Spleen (tissue), 11 donors: Measurements from ENCODE around the gene OCRL. TPM values are rescaled to one million over a fixed set of nuclear protein-coding genes. Genes with fewer than 3 reads are reported as not detected.

Experiments
- DNase-seq: peaks from one replicate; pipeline ENCODE4 v3.0.0-alpha.2; 2020
- H3K27ac ChIP-seq, 8 donors: fragments of 200-600 bp; sonication (generic) in 7 of 8; 1 replicate in 4 of 8; 2 replicates in 4 of 8; pipeline versions ENCODE4 v1.5.0 to v1.8.0; 2016 to 2021; ENCODE audit warnings: inconsistent platforms in 4 of 8, mild to moderate bottlenecking in 4 of 8, moderate library complexity in 1 of 8
- H3K27me3 ChIP-seq, 7 donors: fragments of 200-600 bp; sonication (generic) in 6 of 7; replicated peaks in 1 of 7; 1 replicate in 4 of 7; 2 replicates in 3 of 7; pipeline versions ENCODE4 v1.5.0 to v1.8.0; 2016 to 2021; ENCODE audit warnings: inconsistent platforms in 3 of 7, mild to moderate bottlenecking in 1 of 7
- H3K36me3 ChIP-seq, 6 donors: fragments of 200-600 bp; sonication (generic) in 5 of 6; 1 replicate in 4 of 6; 2 replicates in 2 of 6; pipeline versions ENCODE4 v1.5.0 to v1.8.0; 2016 to 2021; ENCODE audit warnings: inconsistent platforms in 2 of 6
- H3K4me1 ChIP-seq, 6 donors: fragments of 200-600 bp; sonication (generic) in 5 of 6; 1 replicate in 3 of 6; 2 replicates in 3 of 6; pipeline versions ENCODE4 v1.5.0 to v1.8.0; 2016 to 2021; ENCODE audit warnings: inconsistent platforms in 3 of 6
- H3K4me3 ChIP-seq, 8 donors: fragments of 200-600 bp; sonication (generic) in 7 of 8; 1 replicate in 4 of 8; 2 replicates in 4 of 8; pipeline versions ENCODE4 v1.5.0 to v1.8.0; 2016 to 2021; ENCODE audit warnings: inconsistent platforms in 4 of 8, mild to moderate bottlenecking in 4 of 8, moderate library complexity in 2 of 8
- H3K9me3 ChIP-seq, 8 donors: fragments of 200-600 bp; sonication (generic) in 7 of 8; 1 replicate in 4 of 8; 2 replicates in 4 of 8; pipeline versions ENCODE4 v1.5.0 to v1.8.0; 2016 to 2021; ENCODE audit warnings: inconsistent platforms in 4 of 8
- POLR2A ChIP-seq, 3 donors: fragments of 450-650 bp; IDR thresholded peaks; one replicate each; pipeline ENCODE4 v1.5.1; 2017; ENCODE audit warnings: antibody characterized with exemption in 3 of 3, mild to moderate bottlenecking in 1 of 3
- POLR2AphosphoS5 ChIP-seq, 3 donors: sonication (generic); formaldehyde crosslinking; IDR thresholded peaks; one replicate each; pipeline ENCODE4 v1.5.1; 2017; ENCODE audit warnings: antibody characterized with exemption in 3 of 3
- WGBS, 5 donors: extraction: QIAGEN DNeasy Blood & Tissue Kit in 3 of 5; methylation state at CpG; one replicate each; pipeline versions ENCODE4 v1.1.5 to v1.1.7; 2013 to 2018; 5-methylcytosine and 5-hydroxymethylcytosine counted together
- intact Hi-C: fragments of 100-400 bp; cut with DNase I; formaldehyde crosslinking; loops from one replicate; pipeline ENCODE4 v1.15.0; 2023; ENCODE audit warnings: low total_unique reads
- polyA plus RNA-seq, 3 donors: library from polyadenylated mRNA; stranded (reverse); fragments of 200-250 nt; gene quantifications; one replicate each; pipeline ENCODE4 v1.2.1, GENCODE V29; 2013
- total RNA-seq, 7 donors: library from RNA; depleted of rRNA in 3 of 7; stranded (reverse); fragments of >200 nt in 3 of 7; fragmentation: NEBNext Ultra II Directional in 4 of 7; extraction: Animal tissue kit (Norgen Biotek cat#: 25700) in 4 of 7; gene quantifications; one replicate each; pipeline versions ENCODE4 v1.1.0 to v1.2.1, GENCODE V29; 2016 to 2021
- TF ChIP-seq, protein P1 (sequence below), 11 experiments: fragments of 200-600 bp in 7 of 11; fragments of 450-650 bp in 4 of 11; sonication (generic) in 4 of 11; IDR thresholded peaks in 8 of 11; conservative IDR thresholded peaks in 3 of 11; 1 replicate in 7 of 11; 2 replicates in 4 of 11; pipeline versions ENCODE4 v1.4.0 to v1.8.0; 2016 to 2021; ENCODE audit warnings: antibody characterized with exemption in 11 of 11, inconsistent platforms in 4 of 11, mild to moderate bottlenecking in 1 of 11
- donor health status: healthy with polysubstance abuse.
- donor health status: DM: no; HTN: no; CAD: no; lungs with moderate emphysema.
- donor health status: DM: no; HTN: no; CAD: no.
- donor health status: Bipolar disorder and iron deficiency.
- donor health status: healthy.
- donor health status: DM: no; HTN: no; CAD: no.
- donor health status: DM: yes; HTN: yes; CAD: no.

Gene OCRL
- total and polyA plus RNA-seq, 10 donors: 3.2 to 16.9 (median 11.2) TPM

DNA sequence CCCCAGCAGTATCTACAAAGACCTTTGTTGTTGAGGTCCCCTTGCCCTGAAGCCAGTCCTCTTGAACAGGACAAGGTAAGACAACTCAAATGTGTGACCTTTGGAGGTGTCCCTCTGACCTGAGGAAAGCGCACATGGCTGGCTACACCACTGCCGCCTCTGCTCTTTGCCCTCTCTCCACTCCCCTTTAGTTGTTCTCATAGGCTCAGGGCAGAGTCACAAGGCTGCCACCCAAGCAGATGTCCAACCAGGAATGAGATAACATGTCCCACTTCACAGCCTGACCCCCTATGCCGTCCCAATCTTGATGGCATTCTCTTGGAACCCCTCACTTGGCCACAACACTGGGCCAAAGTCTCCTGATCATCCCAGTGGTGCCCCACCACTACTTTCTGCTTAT, 68.4 kb downstream of the OCRL start:
- peaks cover 3 to 29% (median 11%) of the 10 kb centered on the region in 6 donors for H3K4me1 ChIP-seq
- no peak overlapping the region for H3K27ac ChIP-seq
- TF ChIP-seq, protein P1, sequence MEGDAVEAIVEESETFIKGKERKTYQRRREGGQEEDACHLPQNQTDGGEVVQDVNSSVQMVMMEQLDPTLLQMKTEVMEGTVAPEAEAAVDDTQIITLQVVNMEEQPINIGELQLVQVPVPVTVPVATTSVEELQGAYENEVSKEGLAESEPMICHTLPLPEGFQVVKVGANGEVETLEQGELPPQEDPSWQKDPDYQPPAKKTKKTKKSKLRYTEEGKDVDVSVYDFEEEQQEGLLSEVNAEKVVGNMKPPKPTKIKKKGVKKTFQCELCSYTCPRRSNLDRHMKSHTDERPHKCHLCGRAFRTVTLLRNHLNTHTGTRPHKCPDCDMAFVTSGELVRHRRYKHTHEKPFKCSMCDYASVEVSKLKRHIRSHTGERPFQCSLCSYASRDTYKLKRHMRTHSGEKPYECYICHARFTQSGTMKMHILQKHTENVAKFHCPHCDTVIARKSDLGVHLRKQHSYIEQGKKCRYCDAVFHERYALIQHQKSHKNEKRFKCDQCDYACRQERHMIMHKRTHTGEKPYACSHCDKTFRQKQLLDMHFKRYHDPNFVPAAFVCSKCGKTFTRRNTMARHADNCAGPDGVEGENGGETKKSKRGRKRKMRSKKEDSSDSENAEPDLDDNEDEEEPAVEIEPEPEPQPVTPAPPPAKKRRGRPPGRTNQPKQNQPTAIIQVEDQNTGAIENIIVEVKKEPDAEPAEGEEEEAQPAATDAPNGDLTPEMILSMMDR (IDR thresholded peaks at IDR 0.05 in 8 of 11, conservative IDR thresholded peaks at IDR 0.05 in 3 of 11): no peak
- TF ChIP-seq POLR2AphosphoS5 (IDR thresholded peaks at IDR 0.05) (no peak), POLR2A (IDR thresholded peaks at IDR 0.05) (no peak)
- H3K4me3 ChIP-seq: no peak overlapping the region
- no peak for DNase-seq
- H3K9me3 ChIP-seq: no peaks in the 10 kb centered on the region
- intact Hi-C loops: loop anchor here (10.0 kb wide), 1 partner anchor 1306 kb away; no protein-coding TSS in a partner anchor
- H3K36me3 ChIP-seq: no peaks in the 10 kb centered on the region
- H3K27me3 ChIP-seq: peaks cover 0 to 4% (median 0%) of the 10 kb centered on the region in 7 donors
- WGBS, 5 donors: 77 to 100% (median 90%) methylated on average over 3 of the region's 3 CpGs

DNA sequence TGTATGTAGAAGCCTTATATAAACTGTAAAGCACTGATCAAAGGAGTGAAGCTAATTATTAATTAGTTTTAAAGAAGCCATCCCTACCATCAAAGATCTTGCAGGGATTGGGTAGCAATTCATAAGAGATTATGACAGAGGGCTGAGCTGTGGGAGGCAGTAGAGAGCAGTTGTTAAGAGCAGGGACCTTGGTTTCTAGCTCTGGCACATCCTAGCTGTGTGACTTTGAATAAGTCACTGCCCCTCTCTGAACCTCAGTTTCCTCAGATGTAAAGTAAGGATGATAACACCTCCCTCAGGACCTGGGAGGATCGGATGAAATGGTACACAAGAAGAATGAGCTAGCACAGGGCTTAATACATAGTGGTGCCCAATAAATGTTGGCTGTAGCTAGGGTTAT, 69.3 kb downstream of the OCRL start:
- Histone ChIP-seq H3K27ac (no peak overlapping the region), H3K9me3 (no peaks in the 10 kb centered on the region), H3K36me3 (no peaks in the 10 kb centered on the region), H3K27me3 (no peaks in the 10 kb centered on the region), H3K4me1 (peaks cover 2 to 20% (median 9%) of the 10 kb centered on the region in 6 donors), H3K4me3 (no peak overlapping the region)
- WGBS, 5 donors: 48 to 89% (median 79%) methylated on average over 1 of the region's 1 CpG
- DNase-seq: no peak
- TF ChIP-seq POLR2A (IDR thresholded peaks at IDR 0.05): no peak
- TF ChIP-seq, protein P1 (IDR thresholded peaks at IDR 0.05 in 8 of 11, conservative IDR thresholded peaks at IDR 0.05 in 3 of 11): no peak
- intact Hi-C loops: loop anchor here (10.0 kb wide), 1 partner anchor 1305 kb away; no protein-coding TSS in a partner anchor

DNA sequence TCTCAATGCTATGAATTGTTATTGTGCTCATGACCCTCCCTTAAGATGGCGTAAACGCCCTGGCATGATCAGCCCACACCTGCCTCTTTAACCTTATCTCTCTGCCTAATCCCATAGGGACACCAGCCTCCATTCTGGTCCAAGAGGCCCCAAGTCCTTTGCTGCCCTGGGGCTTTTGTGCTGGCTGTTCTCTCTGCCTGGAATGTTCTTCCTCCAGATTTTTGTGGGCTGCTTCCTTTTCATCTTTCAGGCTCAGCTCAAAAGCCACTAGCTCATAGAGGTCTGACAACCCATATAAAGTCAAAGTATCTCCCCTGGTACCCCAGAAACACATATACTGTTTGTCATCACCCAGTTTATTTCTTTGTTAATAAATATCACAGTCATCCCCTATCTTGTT, 72.3 kb downstream of the OCRL start:
- Histone ChIP-seq H3K27me3 (no peaks in the 10 kb centered on the region), H3K9me3 (no peaks in the 10 kb centered on the region), H3K4me3 (no peak overlapping the region), H3K27ac (no peak overlapping the region), H3K36me3 (no peaks in the 10 kb centered on the region), H3K4me1 (no peaks in the 10 kb centered on the region)
- no peak for DNase-seq
- intact Hi-C loops: loop anchor here (10.0 kb wide), 1 partner anchor 442 kb away; no protein-coding TSS in a partner anchor
- no peak for TF ChIP-seq POLR2AphosphoS5 (IDR thresholded peaks at IDR 0.05)
- no peak for TF ChIP-seq POLR2A (IDR thresholded peaks at IDR 0.05)
- TF ChIP-seq, protein P1 (IDR thresholded peaks at IDR 0.05 in 8 of 11, conservative IDR thresholded peaks at IDR 0.05 in 3 of 11): no peak
- WGBS, 5 donors: 81 to 88% (median 84%) methylated on average over 2 of the region's 2 CpGs

DNA sequence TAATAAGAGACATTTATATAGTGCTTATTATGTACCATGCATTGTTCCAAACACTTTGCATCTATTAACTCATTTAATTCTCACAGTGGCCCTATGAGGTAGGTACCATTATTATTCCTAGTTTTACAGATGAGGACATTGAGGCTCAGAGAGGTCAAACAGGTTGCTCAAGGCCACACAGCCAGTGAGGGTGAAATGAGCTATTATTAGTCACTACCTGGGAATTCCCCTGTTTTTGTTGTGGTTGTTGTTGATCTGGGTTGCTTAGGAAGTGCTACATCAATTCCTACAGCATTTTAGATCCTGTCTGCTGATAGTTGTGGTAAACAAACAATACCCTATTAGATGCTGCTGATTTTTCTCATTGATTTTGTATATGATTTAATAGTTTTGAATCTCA, 73.5 kb downstream of the OCRL start:
- Histone ChIP-seq H3K4me1 (no peaks in the 10 kb centered on the region), H3K9me3 (no peaks in the 10 kb centered on the region), H3K27me3 (no peaks in the 10 kb centered on the region), H3K27ac (no peak overlapping the region), H3K4me3 (no peak overlapping the region), H3K36me3 (no peaks in the 10 kb centered on the region)
- no peak for DNase-seq
- intact Hi-C loops: loop anchor here (10.0 kb wide), 1 partner anchor 441 kb away; no protein-coding TSS in a partner anchor
- TF ChIP-seq POLR2A (IDR thresholded peaks at IDR 0.05) (no peak), POLR2AphosphoS5 (IDR thresholded peaks at IDR 0.05) (no peak)
- TF ChIP-seq, protein P1 (IDR thresholded peaks at IDR 0.05 in 8 of 11, conservative IDR thresholded peaks at IDR 0.05 in 3 of 11): no peak
